GM13976 (cell line): ENCODE measurements around the gene AGER.

ENCODE experiments used
- DNase-seq: peaks from one replicate; pipeline ENCODE4 v3.0.0; 2012; ENCODE audit warnings: low spot score
- CTCF ChIP-seq: IDR thresholded peaks from 2 replicates; pipeline ENCODE4 v1.5.1; 2012; ENCODE audit warnings: borderline replicate concordance, mild to moderate bottlenecking; ENCODE audit not compliant: insufficient read depth; ENCODE audit errors: extremely low read depth, missing control alignments, control extremely low read depth
- in situ Hi-C: fragments of 300-500 bp; cut with MboI; formaldehyde crosslinking; loops from one replicate; pipeline ENCODE4 v1.12.0; 2022; ENCODE audit warnings: low sequenced_read_pairs, mixed read lengths, inconsistent platforms; ENCODE audit not compliant: unreplicated experiment

AGER gene

GRCh38 chr6:32183483-32184083 lies 470 bp downstream of the AGER start:
- in situ Hi-C loops = no loop called here
- no peak for TF ChIP-seq CTCF
- no peak for DNase-seq

GRCh38 chr6:32183030-32183429 lies 1.0 kb downstream of the AGER start:
- no peak for TF ChIP-seq CTCF
- in situ Hi-C loops = no loop called here
- DNase-seq = no peak

- DNase-seq = no peak
- in situ Hi-C loops = no loop called here
- TF ChIP-seq CTCF = no peak
Observed at GRCh38 chr6:32182555-32182981, 1.5 kb downstream of the AGER start.

DNA sequence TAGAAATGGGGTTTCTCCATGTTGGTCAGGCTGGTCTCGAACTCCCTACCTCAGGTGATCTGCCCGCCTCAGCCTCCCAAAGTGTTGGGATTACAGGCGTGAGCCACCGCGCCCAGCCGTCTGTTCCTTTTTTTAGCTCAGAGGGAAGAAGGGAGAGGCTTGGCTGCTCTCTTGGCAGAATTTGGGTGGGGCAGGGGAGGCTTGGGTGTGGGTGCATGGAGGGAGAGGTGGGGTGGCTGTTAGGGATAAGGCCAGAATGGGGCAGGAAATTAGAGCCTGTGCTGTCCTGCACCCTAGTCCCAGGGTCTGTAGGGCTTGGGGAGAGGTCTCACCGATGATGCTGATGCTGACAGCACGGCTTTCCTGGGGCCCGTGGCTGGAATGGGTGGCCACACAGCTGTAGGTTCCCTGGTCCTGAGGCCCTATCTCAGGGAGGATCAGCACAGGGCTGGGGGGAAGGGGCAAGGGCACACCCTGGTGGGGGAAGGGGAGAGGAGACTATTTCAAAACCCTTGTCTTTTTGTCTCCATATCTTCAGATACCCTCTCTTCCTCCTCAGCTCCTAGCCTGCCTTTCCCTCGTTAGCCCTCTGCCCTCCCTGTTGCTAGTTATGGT lies 2.0 kb downstream of the AGER start:
- no peak for TF ChIP-seq CTCF
- no peak for DNase-seq
- in situ Hi-C loops = no loop called here

GRCh38 chr6:32181148-32181702 lies 2.8 kb downstream of the AGER start:
- in situ Hi-C loops = no loop called here
- no peak for TF ChIP-seq CTCF

DNA sequence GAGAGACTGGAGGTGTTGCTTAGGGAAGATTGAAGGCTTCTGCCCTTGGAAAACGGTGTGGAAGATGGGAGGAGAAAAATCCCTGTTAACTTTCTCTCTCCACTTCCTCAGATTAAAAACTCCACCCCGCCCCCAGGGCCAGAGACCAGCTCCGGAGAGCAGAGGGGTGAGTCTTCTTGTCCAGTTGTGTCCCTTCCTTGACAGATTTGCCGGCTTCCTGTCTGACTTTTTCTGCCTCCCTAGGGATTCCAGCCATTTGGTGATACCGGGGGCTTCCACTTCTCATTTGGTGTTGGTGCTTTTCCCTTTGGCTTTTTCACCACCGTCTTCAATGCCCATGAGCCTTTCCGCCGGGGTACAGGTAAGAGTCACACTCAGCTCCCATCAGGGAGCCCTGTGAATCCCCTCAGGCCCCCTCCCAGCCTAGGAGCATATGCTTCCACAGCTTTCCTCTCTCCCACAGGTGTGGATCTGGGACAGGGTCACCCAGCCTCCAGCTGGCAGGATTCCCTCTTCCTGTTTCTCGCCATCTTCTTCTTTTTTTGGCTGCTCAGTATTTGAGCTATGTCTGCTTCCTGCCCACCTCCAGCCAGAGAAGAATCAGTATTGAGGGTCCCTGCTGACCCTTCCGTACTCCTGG lies 4.2 kb downstream of the AGER start:
- no peak for DNase-seq
- in situ Hi-C loops = no loop called here
- no peak for TF ChIP-seq CTCF

More at GRCh38 chr6:32181148-32181702, 2.8 kb downstream of the AGER start:
- DNase-seq = no peak
